ENCODE results near the gene APLN.

Gene APLN

GRCh38 chrX:129600981-129601424, 53.8 kb downstream of the APLN start:
- H3K4me3 ChIP-seq (ENCODE audit: low read depth, low read length) = no peak overlapping the region

DNA sequence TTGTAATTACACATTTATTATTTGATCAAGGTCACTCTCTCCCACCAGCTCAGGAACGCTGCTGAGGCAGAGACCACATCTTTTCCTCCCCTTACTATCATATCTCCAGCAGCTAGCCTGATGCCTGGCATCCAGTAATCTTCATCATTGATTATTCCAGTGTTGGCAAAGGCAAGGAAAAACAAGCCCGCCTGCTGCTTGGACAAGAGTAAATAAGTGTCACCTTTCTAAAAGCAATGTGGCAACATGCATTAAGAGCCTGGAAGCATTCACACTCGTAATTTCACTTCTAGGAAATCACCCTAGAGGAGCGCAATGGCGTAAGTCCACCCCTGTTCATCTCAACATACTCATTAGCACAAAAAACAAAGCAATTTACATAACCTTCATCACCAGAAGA, 54.8 kb downstream of the APLN start:
- no peak overlapping the region for H3K4me3 ChIP-seq (ENCODE audit: low read depth, low read length)

DNA sequence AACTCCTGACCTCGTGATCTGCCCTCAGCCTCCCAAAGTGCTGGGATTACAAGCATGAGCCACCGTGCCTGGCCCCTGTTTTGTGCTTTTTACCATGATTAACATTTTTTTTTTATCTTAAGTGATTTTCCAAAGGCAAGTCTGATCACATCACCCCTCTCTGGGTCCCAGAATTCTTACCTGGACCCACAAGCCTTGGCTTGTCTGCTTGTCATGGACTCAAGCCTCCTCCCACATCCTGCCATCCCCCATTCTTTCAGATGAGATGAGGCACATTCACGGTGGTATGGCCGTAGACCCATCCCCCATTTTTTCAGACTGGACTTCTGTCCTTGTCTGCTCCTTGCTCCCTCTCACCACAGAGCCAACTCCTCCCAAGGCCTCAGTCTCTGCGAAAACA, 55.3 kb downstream of the APLN start:
- H3K4me3 ChIP-seq (ENCODE audit: low read depth, low read length) = no peak overlapping the region

DNA sequence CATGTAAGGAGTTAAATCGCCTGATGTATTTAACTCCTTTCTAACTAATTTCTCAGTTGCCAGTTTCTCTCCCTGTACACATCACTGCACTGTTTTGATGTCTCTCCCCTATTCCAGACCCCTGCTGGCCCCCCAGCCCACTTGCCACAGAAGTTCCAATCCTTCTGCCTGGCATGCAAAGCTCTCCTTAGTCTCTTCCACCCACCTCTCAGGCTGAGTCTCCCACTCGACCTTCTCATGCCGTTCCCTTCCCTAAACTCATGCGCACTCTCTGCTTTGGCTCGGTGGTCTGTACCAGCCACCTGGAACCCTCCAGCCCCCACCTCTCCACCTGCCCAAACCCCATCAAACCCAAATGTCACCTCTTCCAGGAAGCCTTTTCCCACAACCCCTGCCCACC, 56.9 kb downstream of the APLN start:
- H3K4me3 ChIP-seq (ENCODE audit: low read depth, low read length) = no peak overlapping the region

- H3K4me3 ChIP-seq (ENCODE audit: low read depth, low read length) = no peak overlapping the region
Measured at GRCh38 chrX:129596077-129596476, 58.7 kb downstream of the APLN start.

Data from iPS-11a (cell line).